ENCODE measurements around the gene GTF2H4. TPM values are rescaled to one million over a fixed set of nuclear protein-coding genes. Genes with fewer than 3 reads are reported as not detected.

The GTF2H4 gene
- total RNA-seq, 1 experiment from 2014 or later, result 33.9 TPM

GRCh38 chr6:30888816-30889495 is 19.1 kb upstream of the GTF2H4 start:
- intact Hi-C loops (cut with micrococcal nuclease), result no loop called here
- Mint-ChIP-seq H3K36me3 (ENCODE audit: insufficient read depth, unreplicated experiment) (peaks cover 62% of the 10 kb centered on the region), H3K4me1 (ENCODE audit: insufficient read depth, unreplicated experiment) (peaks cover 39% of the 10 kb centered on the region), H3K27me3 (ENCODE audit: insufficient read depth, unreplicated experiment) (no peaks in the 10 kb centered on the region), H3K27ac (ENCODE audit: low read depth, unreplicated experiment) (no peak overlapping the region), H3K4me3 (ENCODE audit: unreplicated experiment) (no peak overlapping the region), H3K9me3 (ENCODE audit: unreplicated experiment) (no peaks in the 10 kb centered on the region)
- ChIA-PET POLR2A (interaction anchor here (0.7 to 4.8 kb wide), 9 partner anchors 11 to 350 kb away, joined by 3 to 38 read pairs (median 6); partner anchors contain the start of gene GTF2H4), CTCF (interaction anchor here (0.5 to 1.9 kb wide), 11 partner anchors 10 to 513 kb away, joined by 3 to 11 read pairs (median 3); partner anchors contain the start of gene VARS2)
- BruUV-seq (replicated peaks), result no TSS peak
- TF ChIP-seq CTCF (IDR thresholded peaks at IDR 0.05; ENCODE audit: unreplicated experiment), result no peak
- no peak for DNase-seq (ENCODE audit: unreplicated experiment)

- no peak for TF ChIP-seq CTCF (IDR thresholded peaks at IDR 0.05; ENCODE audit: unreplicated experiment)
- BruUV-seq (replicated peaks), result no TSS peak
- POLR2A ChIA-PET, result interaction anchor here (0.7 to 4.8 kb wide), 11 partner anchors 11 to 350 kb away, joined by 3 to 38 read pairs (median 6); partner anchors contain the start of genes GTF2H4 and VARS2
- DNase-seq (ENCODE audit: unreplicated experiment), result no peak
- CTCF ChIA-PET, result interaction anchor here (0.6 to 1.9 kb wide), 10 partner anchors 11 to 512 kb away, joined by 3 to 11 read pairs (median 3); partner anchors contain the start of gene VARS2
- Mint-ChIP-seq H3K36me3 (ENCODE audit: insufficient read depth, unreplicated experiment) (peaks cover 67% of the 10 kb centered on the region), H3K27ac (ENCODE audit: low read depth, unreplicated experiment) (peak overlapping the region; percentile 17), H3K27me3 (ENCODE audit: insufficient read depth, unreplicated experiment) (no peaks in the 10 kb centered on the region), H3K4me1 (ENCODE audit: insufficient read depth, unreplicated experiment) (peaks cover 39% of the 10 kb centered on the region), H3K4me3 (ENCODE audit: unreplicated experiment) (peak overlapping the region; percentile 30), H3K9me3 (ENCODE audit: unreplicated experiment) (no peaks in the 10 kb centered on the region)
- intact Hi-C loops (cut with micrococcal nuclease), result no loop called here
These were observed 18.5 kb upstream of the GTF2H4 start for GRCh38 chr6:30889496-30889885.

GRCh38 chr6:30889921-30890645 is 17.9 kb upstream of the GTF2H4 start:
- peak; percentile 83 for DNase-seq (ENCODE audit: unreplicated experiment)
- ChIA-PET POLR2A (interaction anchor here (0.7 to 4.8 kb wide), 12 partner anchors 10 to 273 kb away, joined by 3 to 38 read pairs (median 6); partner anchors contain the start of genes GTF2H4, MRPS18B, PPP1R10 and VARS2), CTCF (interaction anchor here (0.5 to 1.9 kb wide), 13 partner anchors 9 to 240 kb away, joined by 3 to 11 read pairs (median 4); partner anchors contain the start of gene VARS2)
- H3K36me3 Mint-ChIP-seq (ENCODE audit: insufficient read depth, unreplicated experiment), result peaks cover 73% of the 10 kb centered on the region
- BruUV-seq (replicated peaks), result no TSS peak
- H3K4me3 Mint-ChIP-seq (ENCODE audit: unreplicated experiment), result peak overlapping the region; percentile 30
- H3K4me1 Mint-ChIP-seq (ENCODE audit: insufficient read depth, unreplicated experiment), result peaks cover 44% of the 10 kb centered on the region
- H3K27ac Mint-ChIP-seq (ENCODE audit: low read depth, unreplicated experiment), result peak overlapping the region; percentile 17
- intact Hi-C loops (cut with micrococcal nuclease), result no loop called here
- no peaks in the 10 kb centered on the region for H3K27me3 Mint-ChIP-seq (ENCODE audit: insufficient read depth, unreplicated experiment)
- no peaks in the 10 kb centered on the region for H3K9me3 Mint-ChIP-seq (ENCODE audit: unreplicated experiment)
- TF ChIP-seq CTCF (IDR thresholded peaks at IDR 0.05; ENCODE audit: unreplicated experiment), result no peak

Data from MCF 10A (cell line).